ENCODE measurements around the gene ING3.

ING3 gene, protein sequence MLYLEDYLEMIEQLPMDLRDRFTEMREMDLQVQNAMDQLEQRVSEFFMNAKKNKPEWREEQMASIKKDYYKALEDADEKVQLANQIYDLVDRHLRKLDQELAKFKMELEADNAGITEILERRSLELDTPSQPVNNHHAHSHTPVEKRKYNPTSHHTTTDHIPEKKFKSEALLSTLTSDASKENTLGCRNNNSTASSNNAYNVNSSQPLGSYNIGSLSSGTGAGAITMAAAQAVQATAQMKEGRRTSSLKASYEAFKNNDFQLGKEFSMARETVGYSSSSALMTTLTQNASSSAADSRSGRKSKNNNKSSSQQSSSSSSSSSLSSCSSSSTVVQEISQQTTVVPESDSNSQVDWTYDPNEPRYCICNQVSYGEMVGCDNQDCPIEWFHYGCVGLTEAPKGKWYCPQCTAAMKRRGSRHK

DNA sequence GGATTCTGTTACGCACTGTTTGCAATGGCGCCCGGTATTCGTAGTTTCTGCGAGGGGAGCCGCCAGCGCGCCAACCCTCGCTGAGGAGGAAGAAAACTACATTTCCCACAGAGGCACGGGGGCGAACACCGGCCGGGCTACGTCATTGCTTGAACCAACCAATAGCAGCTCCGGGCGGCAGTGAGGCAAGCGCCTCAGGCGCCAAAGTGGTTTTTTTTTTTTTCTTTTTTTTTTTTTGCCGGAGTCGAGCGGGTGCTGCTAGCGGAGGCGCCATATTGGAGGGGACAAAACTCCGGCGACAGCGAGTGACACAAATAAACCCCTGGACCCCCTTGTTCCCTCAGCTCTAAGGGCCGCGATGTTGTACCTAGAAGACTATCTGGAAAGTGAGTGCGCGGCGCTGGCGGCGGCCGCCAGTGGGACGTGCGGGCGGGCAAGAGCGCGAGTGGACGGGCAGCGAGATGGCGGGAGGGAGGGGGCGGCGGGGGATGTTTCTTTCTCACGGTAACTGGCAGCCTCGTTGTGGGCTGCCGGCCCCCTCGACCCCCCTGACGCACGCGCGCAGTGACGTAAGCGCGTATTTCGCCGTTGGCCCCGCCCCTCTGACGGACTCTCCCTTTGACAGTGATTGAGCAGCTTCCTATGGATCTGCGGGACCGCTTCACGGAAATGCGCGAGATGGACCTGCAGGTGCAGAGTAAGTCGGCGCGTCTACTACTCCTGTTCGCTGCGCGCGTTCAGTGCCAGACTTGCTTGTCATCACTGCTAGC is at the start of gene ING3:
Gene ING3, plus strand, starts transcription at position 239 of the 770 bp plus-strand sequence. Its CDS starts 120 bp downstream, at position 359.
- peak; percentile 86 for DNase-seq (ENCODE audit: low read depth)

DNA sequence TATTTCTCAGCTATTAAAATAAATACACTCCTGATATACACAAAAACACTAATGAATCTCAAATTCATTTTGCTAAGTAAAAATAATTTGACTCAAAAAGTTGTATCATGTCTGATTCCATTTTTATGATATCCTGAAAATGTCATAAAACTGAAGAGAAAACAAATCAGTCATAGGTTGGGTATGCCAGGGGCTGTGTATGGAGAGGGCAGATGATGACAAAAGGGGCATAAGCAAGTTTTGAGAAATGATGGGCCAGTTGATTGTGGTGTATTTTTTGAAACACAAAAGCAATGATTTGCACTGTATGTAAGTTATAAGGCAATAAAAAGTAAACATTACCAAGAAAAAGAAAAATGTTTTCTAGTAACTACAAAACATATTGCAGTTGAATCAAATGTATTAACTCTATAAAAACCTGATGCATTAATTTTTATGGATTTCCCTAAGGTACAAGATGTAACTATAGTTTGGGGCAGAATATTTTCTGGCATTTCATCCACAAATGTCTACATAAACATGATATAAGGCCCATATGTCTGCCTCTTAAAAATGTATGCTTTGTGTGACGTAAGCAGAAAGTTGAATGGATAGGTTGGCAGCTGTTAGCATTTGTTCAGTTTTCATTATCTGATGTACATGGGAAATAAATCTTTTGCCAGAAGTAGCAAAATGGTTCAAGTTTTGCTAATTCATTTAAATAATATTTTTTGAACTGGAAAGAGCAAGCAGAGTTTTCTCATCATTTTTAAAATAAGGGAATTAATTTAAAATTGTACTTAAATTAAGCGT is 35.1 kb upstream of the ING3 start:
- no peak for DNase-seq (ENCODE audit: low read depth)

DNA sequence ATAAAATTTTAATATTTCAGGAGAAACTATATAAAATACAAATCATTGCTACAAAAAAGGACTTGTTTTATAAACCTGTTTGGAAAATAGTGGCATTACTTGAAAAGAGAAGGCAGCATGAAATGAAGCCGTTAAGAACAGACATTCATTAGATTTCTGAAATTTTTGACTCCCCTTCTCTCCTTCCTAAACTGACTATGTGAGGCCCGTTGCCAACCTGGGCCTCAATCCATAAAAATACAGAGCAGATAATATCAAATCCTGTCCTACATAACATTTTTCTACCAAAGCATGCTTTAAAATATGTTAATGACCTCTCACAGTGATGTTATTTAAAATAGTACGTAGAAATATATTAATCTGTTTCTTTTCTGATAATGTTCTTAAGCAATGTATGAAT is 34.5 kb upstream of the ING3 start:
- no peak for DNase-seq (ENCODE audit: low read depth)

DNA sequence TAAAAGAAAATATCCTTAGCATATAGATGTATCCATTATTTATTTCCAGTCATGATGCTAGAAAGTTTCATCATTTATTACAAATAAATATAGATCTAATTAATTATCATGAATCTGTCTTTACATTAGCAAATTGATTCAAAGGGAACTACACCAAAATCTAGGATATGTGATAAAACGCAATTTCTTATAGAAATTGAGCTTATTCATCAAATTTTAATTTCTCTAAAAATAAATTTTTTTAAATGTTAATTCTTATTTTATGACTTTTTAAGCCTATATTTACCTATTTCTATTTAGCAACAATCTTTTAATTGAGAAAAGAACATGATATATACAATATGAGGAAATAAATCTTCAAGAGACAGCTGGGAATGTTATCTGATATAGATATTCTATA is 34.0 kb upstream of the ING3 start:
- DNase-seq (ENCODE audit: low read depth): no peak

DNA sequence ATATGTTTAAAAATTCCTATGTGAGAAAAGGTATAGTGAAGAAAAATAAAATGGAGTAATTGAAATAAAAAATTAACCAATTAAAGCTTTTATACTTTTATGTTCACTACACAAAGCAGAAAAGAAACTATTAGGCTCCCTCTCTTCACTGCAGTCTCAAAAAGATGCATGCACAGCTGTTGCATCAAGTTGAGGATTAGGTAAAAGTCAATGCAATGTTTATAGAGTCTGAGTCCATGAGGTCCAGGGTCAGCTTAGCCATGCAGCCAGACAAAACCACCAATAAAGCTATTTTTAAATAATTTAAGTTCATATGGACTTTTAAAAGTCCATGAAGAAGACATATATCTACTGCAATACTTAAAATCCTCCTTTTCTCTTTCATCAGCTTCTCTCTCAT is 31.1 kb upstream of the ING3 start:
- no peak for DNase-seq (ENCODE audit: low read depth)

DNA sequence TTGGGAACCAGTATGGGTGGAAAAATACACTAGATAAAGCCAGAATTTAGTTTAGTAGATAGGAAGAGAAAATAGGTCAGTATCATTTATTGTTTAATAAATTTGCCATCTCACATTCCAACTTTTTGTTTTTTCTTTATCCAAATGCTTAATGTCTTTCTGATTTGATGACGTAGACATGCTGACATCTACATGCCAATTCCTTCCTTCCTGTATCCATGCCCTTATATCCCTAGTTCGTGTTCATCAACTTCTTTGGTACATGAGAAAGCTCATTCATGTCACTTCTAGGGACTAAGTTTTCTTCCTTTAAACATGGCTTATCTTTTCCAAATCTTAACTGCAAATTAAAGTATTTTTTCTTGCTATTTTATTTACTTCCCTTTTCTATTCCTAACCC is 30.5 kb upstream of the ING3 start:
- DNase-seq (ENCODE audit: low read depth): no peak

DNA sequence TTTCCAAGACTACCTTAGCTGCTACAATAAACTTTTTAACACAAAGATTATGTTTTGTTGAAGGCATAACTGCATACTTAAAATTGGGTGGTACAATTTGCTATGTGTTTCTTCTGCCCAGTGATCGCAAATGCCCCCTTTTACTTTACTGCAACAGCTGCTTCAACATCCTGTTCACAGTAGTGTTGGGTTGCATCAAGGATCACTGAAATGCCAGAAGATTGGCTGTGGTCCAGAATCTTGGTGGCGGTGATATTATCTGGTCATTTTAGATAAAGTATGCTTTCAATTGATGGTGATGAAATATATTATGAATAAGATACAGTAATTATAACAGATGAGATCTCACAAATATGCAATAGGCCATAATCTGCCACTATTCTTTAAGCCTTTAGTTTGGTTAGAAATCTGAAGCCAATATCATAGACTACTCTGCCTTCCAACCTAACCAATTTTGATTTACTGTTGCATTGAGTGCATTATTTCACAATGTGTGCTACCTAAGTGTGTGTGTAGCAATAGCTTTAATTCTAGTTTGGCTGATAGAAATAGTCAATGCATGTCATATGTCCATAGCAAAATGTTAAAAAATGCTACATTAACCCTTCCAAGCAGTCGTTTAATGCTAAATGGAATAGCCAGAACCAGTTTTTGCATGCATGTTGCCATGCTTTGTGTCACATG is 29.8 kb upstream of the ING3 start:
- no peak for DNase-seq (ENCODE audit: low read depth)

DNA sequence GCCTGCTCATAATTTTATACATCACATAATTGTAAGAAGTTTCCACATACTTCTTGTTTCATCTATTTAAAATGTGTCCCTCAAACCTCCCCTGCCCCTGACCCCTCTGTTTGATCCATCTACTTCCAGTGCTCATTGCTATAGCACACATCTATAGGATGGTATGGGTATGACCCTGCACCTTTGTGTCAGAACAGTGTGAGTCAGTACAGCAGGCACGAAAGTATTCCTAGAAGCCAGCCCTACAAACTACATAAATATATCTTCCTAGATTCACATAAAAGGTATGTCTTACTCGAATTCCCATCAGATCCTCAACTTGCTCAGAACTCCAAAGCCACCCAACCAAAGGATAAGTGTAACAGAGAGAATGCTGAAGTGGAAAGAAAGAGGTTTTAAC is 25.7 kb upstream of the ING3 start:
- no peak for DNase-seq (ENCODE audit: low read depth)

DNA sequence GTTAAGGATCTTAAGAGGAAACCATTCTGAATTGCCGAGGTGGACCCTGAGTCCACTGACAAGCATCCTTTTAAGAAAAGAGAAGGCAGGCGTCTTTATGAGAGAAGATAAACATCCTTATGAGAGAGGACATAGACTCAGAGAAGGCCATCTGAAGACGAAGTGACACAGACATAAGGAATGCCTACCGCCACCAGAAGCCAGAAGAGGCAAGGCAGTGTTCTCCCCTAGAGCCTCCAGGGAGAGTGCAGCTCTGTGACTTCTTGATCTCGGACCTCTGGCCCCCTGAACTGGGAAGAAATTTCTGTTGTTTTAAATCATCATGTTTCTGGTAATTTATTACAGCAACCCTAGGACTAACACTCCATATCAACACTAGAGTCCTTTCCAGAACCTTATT is 25.2 kb upstream of the ING3 start:
- DNase-seq (ENCODE audit: low read depth): no peak

DNA sequence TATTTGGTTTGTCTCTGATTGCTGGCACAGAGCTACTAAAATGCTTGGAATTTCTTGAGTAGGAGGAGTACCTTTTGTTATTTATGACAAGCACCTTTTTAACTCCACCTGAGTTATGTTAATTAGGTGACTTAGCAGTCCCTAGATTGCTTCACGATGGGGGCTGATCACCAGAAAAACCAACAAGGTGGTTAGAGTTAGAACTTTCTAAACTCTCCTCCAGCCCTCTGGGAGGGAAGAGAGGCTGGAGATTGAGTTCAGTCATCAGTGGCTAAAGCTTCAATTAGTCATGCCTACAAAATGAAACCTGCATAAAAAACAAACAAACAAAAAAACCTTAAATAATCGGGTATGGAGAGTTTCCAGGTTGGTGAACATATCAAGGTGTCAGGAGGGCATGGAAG is 23.6 kb upstream of the ING3 start:
- no peak for DNase-seq (ENCODE audit: low read depth)

DNA sequence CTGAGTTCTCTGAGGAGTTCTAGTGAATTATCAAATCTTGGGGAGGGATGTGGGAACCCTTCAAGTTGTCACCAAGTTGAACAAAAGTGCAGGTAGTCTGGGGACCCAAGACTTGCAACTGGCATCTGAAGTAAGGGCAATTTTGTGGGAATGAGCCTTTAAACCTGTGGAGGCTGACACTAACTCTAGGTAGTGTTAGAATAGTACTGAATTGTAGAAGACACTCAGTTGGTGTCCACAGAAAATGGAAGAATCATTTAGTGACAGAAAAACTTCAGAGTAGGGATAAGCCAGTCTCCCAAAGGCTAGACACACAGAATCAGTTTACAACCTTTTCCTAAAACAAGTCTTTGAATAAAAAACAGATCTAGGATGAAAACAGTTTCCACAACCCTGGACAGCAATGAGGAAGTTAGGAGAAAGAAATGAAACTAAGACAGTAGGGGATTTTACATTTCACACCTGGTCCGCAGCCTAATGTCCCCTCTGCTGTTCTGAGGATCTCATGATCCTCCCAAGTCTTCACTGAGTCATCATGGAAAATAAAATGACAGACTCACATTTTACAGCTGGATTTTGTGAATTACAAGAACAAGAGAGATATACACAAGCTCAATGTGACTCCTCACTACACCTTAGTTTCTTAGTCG is 23.0 kb upstream of the ING3 start:
- no peak for DNase-seq (ENCODE audit: low read depth)

DNA sequence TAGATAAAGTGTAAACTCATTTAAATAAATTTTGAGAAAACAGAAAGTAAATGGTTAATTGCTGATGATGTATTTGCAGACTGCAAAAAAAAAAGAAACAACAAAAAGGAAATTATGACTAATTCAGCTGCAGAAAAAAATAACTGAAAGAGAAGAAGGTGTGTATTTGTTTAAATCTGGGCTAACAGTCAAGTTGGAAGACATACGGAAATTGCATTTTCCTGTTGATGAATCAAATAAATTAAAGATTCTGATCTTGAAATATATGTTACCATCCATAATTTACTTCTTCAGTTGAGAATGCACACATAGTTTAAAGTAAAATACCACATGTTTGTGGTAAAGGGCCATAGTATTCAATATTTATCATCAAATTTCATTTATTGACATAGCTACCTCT is 19.3 kb upstream of the ING3 start:
- no peak for DNase-seq (ENCODE audit: low read depth)

DNA sequence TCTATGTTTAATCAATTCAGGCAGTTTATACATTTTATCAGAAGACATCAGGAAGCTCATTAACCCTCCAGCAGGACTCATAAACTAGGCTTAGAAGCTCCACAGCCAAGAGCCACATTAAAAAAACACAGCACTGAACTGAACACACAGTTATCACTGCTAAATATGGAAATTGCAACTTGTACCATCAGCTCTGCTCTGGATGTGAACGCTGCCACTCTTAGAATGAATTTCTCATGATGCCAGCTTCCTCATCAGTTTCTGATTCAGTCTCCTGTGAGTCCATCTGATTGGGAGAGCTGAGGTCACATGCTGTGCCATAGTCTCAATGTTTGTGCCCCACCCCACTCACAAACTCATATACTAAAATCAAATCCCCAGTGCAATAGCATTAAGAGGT is 17.1 kb upstream of the ING3 start:
- no peak for DNase-seq (ENCODE audit: low read depth)

DNA sequence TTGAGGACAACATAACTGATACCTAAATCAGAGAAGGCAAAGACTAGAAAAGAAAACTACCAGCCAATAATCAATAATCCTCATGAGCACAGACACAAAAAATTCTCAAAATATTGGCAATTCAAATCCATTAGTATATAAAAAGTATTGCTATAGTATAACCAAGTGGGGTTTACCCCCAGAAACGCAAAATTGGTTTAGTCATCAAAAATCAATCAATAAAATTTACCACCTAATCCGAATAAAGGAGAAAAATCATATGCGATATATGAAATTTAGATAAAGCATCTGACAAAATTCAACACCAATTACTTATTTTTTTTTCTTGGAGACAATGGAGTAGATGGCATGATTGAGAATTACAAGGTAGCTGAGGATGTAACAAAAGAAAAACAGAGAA is 11.2 kb upstream of the ING3 start:
- DNase-seq (ENCODE audit: low read depth): no peak

DNA sequence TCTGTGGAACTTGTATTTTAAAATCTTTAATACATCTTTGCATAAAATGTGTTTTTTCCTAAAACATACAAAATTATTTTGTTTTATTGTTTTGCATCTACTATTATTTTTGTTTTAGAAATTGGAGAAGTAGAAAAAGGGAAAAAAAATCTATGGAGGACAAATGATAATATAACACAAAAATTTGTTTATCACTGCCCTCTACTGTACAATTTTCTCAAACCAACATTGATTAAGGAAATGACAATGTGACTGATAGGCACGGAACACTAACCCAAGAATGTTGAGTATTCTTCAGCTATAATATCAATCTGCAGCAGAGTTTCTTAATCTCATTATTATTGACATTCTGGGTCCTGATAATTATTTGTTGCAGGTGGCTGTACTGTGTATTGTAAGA is 9.5 kb upstream of the ING3 start:
- DNase-seq (ENCODE audit: low read depth): no peak

DNA sequence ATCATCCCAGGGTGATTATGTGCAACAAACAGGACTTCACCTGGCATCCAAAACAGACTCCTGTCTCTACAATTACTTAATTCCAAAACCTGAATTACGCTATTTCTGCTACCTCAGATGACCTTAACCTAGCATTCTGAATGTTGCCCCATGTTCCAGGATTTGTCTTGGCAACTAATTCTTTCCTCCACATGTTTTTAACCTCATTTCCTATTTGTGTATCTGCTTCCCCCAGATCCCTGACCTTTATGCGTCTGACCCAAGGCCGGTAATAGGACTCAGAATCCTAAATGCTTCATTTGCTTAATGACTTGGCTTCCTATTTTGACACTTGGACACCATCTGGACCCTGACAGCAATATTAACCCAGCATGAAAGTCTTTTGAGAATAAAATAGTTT is 8.7 kb upstream of the ING3 start:
- DNase-seq (ENCODE audit: low read depth): no peak

DNA sequence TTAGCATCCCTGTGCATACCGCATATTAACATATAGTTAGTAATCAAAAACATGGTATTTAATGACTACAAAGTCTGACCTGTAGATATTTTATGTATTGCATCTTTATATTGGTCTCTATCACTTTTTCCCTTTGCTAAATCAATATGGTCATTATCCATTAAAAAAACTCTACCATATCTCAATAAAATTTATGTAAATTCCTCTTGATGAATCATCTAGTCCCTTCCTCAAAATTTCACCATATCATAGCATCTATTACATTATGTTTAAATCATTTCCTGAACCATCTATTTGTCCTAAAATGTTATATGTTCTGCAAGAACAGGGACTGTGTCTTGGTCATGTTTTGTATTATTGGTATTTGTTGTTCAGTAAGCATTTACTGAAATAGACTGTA is 7.7 kb upstream of the ING3 start:
- DNase-seq (ENCODE audit: low read depth): no peak

DNA sequence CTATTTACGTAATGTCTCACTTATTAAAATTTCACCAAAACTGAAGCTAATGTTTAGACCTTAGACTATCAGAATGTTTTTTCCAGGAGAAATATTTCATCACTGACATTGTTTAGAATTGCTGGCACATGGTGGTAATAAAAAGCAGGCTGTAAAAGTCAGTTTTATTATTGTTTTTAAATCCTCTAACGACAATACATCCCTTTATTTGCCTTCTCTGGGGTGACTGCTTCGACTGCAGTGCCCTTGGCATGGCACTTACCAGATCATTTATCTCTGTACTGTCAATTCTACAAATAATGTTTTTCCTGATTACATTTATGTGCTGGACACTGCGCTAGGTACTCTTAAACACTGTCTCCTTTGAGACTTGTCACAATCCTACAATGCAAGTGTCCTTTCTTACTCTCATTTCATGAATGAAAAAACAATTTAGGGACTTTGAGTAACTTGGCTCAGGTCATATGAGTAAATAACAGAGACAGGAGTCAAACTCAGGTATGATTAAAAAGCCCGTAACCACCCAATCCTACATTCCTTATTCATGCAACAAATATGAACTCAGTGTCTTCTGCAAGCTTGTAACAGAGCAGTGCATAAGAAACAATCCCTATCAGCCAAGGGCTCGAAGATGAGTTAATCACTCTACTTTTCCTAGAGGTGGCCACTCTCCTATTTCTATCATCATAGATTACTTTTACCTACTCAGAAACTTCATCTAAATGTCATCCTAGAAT is 5.6 kb upstream of the ING3 start:
- DNase-seq (ENCODE audit: low read depth): no peak

DNA sequence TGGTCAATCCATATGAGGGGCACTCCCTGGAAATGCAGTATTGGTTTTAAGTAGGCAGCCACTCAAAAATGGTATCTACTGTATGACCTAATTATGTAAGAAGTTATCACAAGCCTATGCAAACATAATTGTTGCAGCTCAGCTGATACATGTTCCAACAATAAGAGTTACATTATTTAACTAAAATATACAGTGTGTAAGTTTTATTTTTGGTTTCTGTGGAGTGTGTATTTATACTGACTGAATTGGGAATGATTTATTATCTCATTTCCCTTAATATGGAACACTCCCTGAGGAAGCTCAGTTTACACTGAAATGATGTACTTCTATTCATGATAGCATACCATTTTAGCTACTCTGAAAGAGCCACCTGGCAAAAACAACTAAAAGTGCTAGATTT is 2.6 kb upstream of the ING3 start:
- DNase-seq (ENCODE audit: low read depth): no peak

DNA sequence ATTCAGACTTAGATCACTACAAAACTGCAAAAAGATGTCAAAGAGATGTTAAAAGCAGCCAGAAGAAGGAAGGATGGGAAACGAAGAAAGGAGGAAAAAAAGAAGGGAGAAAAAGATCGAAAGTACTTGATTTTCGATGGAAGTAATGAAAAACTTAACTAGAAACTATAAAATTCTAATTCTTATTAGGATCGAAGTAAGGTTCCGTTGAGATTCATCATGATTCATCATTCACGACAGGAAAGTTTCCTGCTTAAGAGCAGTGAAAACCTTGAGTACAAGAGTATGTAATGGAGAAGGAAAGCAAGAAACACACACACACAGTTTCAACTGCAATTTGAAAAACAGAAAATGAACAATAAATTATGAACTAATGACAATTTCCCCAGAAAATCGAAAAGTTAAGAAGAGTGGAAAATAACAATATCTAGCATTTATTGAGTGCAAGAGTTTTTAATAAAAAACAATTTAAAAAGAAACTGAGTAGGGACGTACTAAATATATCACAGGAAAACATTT is 1.1 kb upstream of the ING3 start:
- no peak for DNase-seq (ENCODE audit: low read depth)

Data from non-pigmented ciliary epithelial cell (primary cell).